ENCODE data around the gene ZGRF1. TPM values are rescaled to one million over a fixed set of nuclear protein-coding genes. Genes with fewer than 3 reads are reported as not detected.

The ZGRF1 gene
- total RNA-seq, 1 experiment from 2014 or later, result 21.4 TPM

- CTCF ChIA-PET, result no interaction called here
- POLR2A ChIA-PET, result no interaction called here
These were observed 69.2 kb downstream of the ZGRF1 start for GRCh38 chr4:112567536-112567935.

More at GRCh38 chr4:112567536-112567935, 69.2 kb downstream of the ZGRF1 start:
- Histone ChIP-seq H3K9me2 (ENCODE audit: insufficient read depth) (no peaks in the 10 kb centered on the region), H3K79me2 (ENCODE audit: insufficient read depth, low read length) (no peaks in the 10 kb centered on the region), H3K9me3 (ENCODE audit: control insufficient read depth in 1 of 2, insufficient read depth in 1 of 2, low read depth in 1 of 2, low read length in 2 of 2) (no peaks in the 10 kb centered on the region), H3K9ac (ENCODE audit: low read length) (no peak overlapping the region), H3K4me1 (ENCODE audit: control insufficient read depth in 1 of 2, insufficient read depth in 2 of 2, low read length in 2 of 2) (no peaks in the 10 kb centered on the region), H3K36me3 (ENCODE audit: control insufficient read depth in 1 of 2, insufficient read depth in 2 of 2, low read length in 2 of 2) (no peaks in the 10 kb centered on the region), H4K20me1 (ENCODE audit: insufficient read depth) (no peaks in the 10 kb centered on the region), H2AFZ (ENCODE audit: low read depth, low read length, poor library complexity, severe bottlenecking) (no peak overlapping the region), H3K4me3 (replicated peaks in 1 of 2; ENCODE audit: low read depth in 1 of 2, low read length in 2 of 2) (no peak overlapping the region), H3K4me2 (ENCODE audit: low read length) (no peak overlapping the region), H3K27ac (ENCODE audit: low read depth, low read length) (no peak overlapping the region), H3K27me3 (ENCODE audit: insufficient read depth, low read length) (no peaks in the 10 kb centered on the region)
- BruUV-seq (replicated peaks), result no TSS peak
- RAD21 ChIA-PET (ENCODE audit: low non-redundant PET in 1 of 2, low total read pairs in 2 of 2, uncharacterized antibody in 2 of 2, unreplicated experiment in 2 of 2), result no interaction called here
- ATAC-seq (no peak), DNase-seq (ENCODE audit: low read depth, low spot score) (no peak)
- intact Hi-C loops (cut with micrococcal nuclease), result no loop called here
- TF ChIP-seq FOSL1 (IDR thresholded peaks at IDR 0.05; ENCODE audit: low read depth), result no peak
- TF ChIP-seq SP1 (IDR thresholded peaks at IDR 0.05; ENCODE audit: low read depth), result no peak
- no peak for TF ChIP-seq SIN3A (IDR thresholded peaks at IDR 0.05; ENCODE audit: low read depth)
- TF ChIP-seq, protein P1, sequence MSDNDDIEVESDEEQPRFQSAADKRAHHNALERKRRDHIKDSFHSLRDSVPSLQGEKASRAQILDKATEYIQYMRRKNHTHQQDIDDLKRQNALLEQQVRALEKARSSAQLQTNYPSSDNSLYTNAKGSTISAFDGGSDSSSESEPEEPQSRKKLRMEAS (IDR thresholded peaks at IDR 0.05), result no peak
- TF ChIP-seq POLR2AphosphoS5 (IDR thresholded peaks at IDR 0.05; ENCODE audit: low read depth, low read length), result no peak
- no peak for TF ChIP-seq EGR1 (IDR thresholded peaks at IDR 0.05; ENCODE audit: low read depth)
- no peak for TF ChIP-seq CEBPB (IDR thresholded peaks at IDR 0.05; ENCODE audit: low read depth)
- no peak for TF ChIP-seq ZFX (IDR thresholded peaks at IDR 0.05)
- no peak for TF ChIP-seq REST (IDR thresholded peaks at IDR 0.05; ENCODE audit: low read depth)
- no peak for TF ChIP-seq ATF3 (IDR thresholded peaks at IDR 0.05)
- TF ChIP-seq TCF7L2 (IDR thresholded peaks at IDR 0.05; ENCODE audit: borderline replicate concordance, extremely low read depth, insufficient read depth, insufficient read length), result no peak
- no peak for TF ChIP-seq ELF1 (IDR thresholded peaks at IDR 0.05; ENCODE audit: borderline replicate concordance, low read depth)
- TF ChIP-seq POLR2A (IDR thresholded peaks at IDR 0.05; ENCODE audit: borderline replicate concordance, extremely low read depth, insufficient read depth, insufficient read length), result no peak
- no peak for TF ChIP-seq SRF (IDR thresholded peaks at IDR 0.05; ENCODE audit: low read depth)

Data from HCT116 (cell line).